ENCODE results near the gene CEP63. TPM values are rescaled to one million over a fixed set of nuclear protein-coding genes. Genes with fewer than 3 reads are reported as not detected.

Gene CEP63
- total RNA-seq, 1 experiment from 2014 or later: 20.8 TPM

GRCh38 chr3:134622806-134623365 is 137.0 kb downstream of the CEP63 start:
- no peak for DNase-seq (ENCODE audit: extremely low read depth, low read depth)

- no peak for DNase-seq (ENCODE audit: extremely low read depth, low read depth)
Observed at GRCh38 chr3:134623615-134624245, 137.9 kb downstream of the CEP63 start.

Other genes with a start within 250 kb of the CEP63 start
- gene RYK, start 235.2 kb upstream of the CEP63 start, total RNA-seq (2014; rRNA removed; shearing (Covaris generic)): 50.7 and 51.3 TPM in 2 replicates
- gene AMOTL2, start 111.6 kb upstream of the CEP63 start, total RNA-seq (2014; rRNA removed; shearing (Covaris generic)): 38.6 and 42.3 TPM in 2 replicates
- 67.6 and 69.1 TPM in 2 replicates for gene ANAPC13, start 72 bp upstream of the CEP63 start, total RNA-seq (2014; rRNA removed; shearing (Covaris generic))
- gene KY, start 165.0 kb downstream of the CEP63 start, total RNA-seq (2014; rRNA removed; shearing (Covaris generic)): not detected in 2 replicates

All from NCI-H460 (cell line).